ENCODE data around the gene PAOX.

Gene PAOX

DNA sequence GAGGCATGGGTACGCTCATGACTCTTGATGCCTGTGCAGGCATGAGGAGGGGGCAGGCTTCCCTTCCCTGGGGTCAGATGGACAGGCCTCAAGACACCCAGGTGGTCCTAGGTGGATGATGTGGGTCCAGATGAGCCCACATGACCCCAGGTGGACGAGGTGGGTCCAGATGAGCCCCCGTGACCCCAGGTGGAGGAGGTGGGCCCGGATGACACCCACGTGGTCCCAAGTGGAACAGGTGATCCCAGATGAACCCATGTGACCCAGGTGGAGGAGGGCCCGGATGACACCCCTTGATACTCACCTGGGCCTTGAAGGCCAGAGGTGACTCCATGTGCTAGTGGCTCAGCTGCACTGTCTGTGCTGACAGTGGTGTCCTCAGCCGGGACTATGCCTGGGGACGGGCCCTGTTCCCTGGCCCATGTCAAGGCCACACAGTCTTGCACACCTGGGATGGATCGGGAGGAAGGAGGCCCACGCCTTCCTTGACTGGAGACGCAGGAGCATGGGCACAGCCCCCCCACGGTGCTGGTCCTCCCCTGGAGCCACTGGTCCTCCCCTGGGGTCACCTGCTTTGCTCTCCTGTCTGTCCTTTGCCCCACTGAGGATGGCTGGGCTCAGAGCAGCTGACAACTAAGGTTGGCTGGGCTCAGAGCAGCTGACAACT, 28.6 kb upstream of the PAOX start:
- H2AFZ ChIP-seq (ENCODE audit: low read length) = no peak overlapping the region
- no peak overlapping the region for H3K4me2 ChIP-seq (ENCODE audit: low read length)
- H3K4me1 ChIP-seq (ENCODE audit: insufficient read depth, low read length, severe bottlenecking) = no peaks in the 10 kb centered on the region
- peaks cover 5% of the 10 kb centered on the region; the same call in 1 of the 2 replicates for H3K27me3 ChIP-seq (ENCODE audit: insufficient read depth, low read length)
- H3K27ac ChIP-seq (ENCODE audit: low read depth, low read length, poor library complexity, severe bottlenecking) = no peak overlapping the region
- TF ChIP-seq, protein P1, sequence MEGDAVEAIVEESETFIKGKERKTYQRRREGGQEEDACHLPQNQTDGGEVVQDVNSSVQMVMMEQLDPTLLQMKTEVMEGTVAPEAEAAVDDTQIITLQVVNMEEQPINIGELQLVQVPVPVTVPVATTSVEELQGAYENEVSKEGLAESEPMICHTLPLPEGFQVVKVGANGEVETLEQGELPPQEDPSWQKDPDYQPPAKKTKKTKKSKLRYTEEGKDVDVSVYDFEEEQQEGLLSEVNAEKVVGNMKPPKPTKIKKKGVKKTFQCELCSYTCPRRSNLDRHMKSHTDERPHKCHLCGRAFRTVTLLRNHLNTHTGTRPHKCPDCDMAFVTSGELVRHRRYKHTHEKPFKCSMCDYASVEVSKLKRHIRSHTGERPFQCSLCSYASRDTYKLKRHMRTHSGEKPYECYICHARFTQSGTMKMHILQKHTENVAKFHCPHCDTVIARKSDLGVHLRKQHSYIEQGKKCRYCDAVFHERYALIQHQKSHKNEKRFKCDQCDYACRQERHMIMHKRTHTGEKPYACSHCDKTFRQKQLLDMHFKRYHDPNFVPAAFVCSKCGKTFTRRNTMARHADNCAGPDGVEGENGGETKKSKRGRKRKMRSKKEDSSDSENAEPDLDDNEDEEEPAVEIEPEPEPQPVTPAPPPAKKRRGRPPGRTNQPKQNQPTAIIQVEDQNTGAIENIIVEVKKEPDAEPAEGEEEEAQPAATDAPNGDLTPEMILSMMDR (IDR thresholded peaks at IDR 0.05; ENCODE audit: low read length) = no peak
- TF ChIP-seq EZH2 (IDR thresholded peaks at IDR 0.05; ENCODE audit: borderline replicate concordance, low read length) = no peak
- H4K20me1 ChIP-seq (ENCODE audit: insufficient read depth, low read length) = no peaks in the 10 kb centered on the region
- H3K9ac ChIP-seq (ENCODE audit: low read length) = no peak overlapping the region
- H3F3A ChIP-seq (ENCODE audit: insufficient read depth, low read length) = no peaks in the 10 kb centered on the region
- H3K4me3 ChIP-seq (ENCODE audit: low read depth, low read length, poor library complexity, severe bottlenecking) = no peak overlapping the region
- H3K79me2 ChIP-seq (ENCODE audit: insufficient read depth, low read length) = no peaks in the 10 kb centered on the region
- H3K9me3 ChIP-seq (ENCODE audit: low read length) = no peaks in the 10 kb centered on the region
- no peaks in the 10 kb centered on the region for H3K36me3 ChIP-seq (ENCODE audit: insufficient read depth, low read length)
- no peaks in the 10 kb centered on the region for H3K9me2 ChIP-seq (ENCODE audit: low read depth, low read length)

DNA sequence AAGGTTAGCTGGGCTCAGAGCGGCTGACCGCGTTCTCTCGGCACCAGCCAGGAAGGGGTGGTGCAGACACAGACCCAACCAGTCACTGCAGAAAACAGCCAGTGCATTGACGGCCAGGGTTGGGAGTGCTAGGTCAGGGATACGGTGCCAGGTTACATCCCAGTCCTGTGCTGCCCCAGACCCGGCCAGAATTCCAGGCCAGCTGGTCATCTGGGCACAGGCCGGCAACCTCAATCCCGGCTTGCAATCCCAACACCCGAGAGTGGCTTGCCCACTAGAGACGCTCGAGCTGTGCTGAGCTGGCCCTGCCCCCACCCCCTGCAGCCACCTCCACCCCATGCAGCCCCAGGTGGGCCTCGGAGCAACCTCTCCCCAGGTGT, 28.1 kb upstream of the PAOX start:
- Histone ChIP-seq H3K79me2 (ENCODE audit: insufficient read depth, low read length) (no peaks in the 10 kb centered on the region), H3K4me3 (ENCODE audit: low read depth, low read length, poor library complexity, severe bottlenecking) (no peak overlapping the region), H3K9me2 (ENCODE audit: low read depth, low read length) (no peaks in the 10 kb centered on the region), H3K27ac (ENCODE audit: low read depth, low read length, poor library complexity, severe bottlenecking) (no peak overlapping the region), H3K4me2 (ENCODE audit: low read length) (no peak overlapping the region), H3K9me3 (ENCODE audit: low read length) (no peaks in the 10 kb centered on the region), H3K9ac (ENCODE audit: low read length) (no peak overlapping the region), H4K20me1 (ENCODE audit: insufficient read depth, low read length) (no peaks in the 10 kb centered on the region), H3K4me1 (ENCODE audit: insufficient read depth, low read length, severe bottlenecking) (no peaks in the 10 kb centered on the region), H2AFZ (ENCODE audit: low read length) (no peak overlapping the region), H3K27me3 (ENCODE audit: insufficient read depth, low read length) (peaks cover 4% of the 10 kb centered on the region; the same call in 1 of the 2 replicates), H3F3A (ENCODE audit: insufficient read depth, low read length) (no peaks in the 10 kb centered on the region), H3K36me3 (ENCODE audit: insufficient read depth, low read length) (no peaks in the 10 kb centered on the region)
- no peak for TF ChIP-seq EZH2 (IDR thresholded peaks at IDR 0.05; ENCODE audit: borderline replicate concordance, low read length)

DNA sequence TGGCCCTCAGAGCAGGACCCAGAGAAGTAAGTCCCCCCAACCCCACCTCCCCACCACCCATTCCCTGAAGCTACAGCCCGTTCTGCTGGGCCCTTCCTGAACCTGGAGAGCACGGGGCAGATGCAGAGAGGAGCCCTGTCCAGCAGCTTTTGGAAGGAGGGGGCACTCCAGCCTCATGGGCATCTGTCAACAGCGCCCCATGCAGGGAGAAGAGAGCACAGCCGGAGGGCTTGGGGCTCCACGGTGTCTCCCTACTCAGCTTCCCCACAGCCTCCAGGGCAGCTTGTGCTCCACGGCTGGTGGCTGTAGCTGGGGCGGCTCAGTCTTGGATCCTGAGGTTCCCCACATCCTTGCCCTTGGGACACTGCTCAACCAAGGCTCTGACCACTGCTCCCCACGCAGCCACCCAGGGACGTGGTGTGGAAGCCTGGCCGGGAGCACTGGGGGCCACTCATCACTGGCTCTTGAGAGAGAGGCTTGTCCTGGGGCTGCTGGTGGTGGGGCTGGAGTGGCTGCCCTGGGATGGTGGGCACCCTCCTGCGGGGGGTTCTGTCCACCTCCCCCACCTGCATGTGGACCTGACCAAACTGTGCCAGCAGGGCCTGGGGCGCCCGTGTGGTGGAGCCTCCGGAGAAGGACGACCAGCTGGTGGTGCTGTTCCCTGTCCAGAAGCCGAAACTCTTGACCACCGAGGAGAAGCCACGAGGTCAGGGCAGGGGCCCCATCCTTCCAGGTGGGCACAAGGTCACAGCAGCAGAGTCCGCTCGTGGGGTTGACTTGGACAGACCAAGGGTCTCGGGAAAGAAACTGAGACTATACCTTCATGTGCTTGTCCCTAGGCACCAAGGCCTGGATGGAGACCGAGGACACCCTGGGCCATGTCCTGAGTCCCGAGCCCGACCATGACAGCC, 27.4 kb upstream of the PAOX start:
- Histone ChIP-seq H3K79me2 (ENCODE audit: insufficient read depth, low read length) (no peaks in the 10 kb centered on the region), H3K9me2 (ENCODE audit: low read depth, low read length) (no peaks in the 10 kb centered on the region), H3K27me3 (ENCODE audit: insufficient read depth, low read length) (peaks cover 4% of the 10 kb centered on the region; the same call in 1 of the 2 replicates), H3K36me3 (ENCODE audit: insufficient read depth, low read length) (no peaks in the 10 kb centered on the region), H2AFZ (ENCODE audit: low read length) (no peak overlapping the region), H3K9ac (ENCODE audit: low read length) (no peak overlapping the region), H3K4me2 (ENCODE audit: low read length) (no peak overlapping the region), H3K4me3 (ENCODE audit: low read depth, low read length, poor library complexity, severe bottlenecking) (no peak overlapping the region), H3K27ac (ENCODE audit: low read depth, low read length, poor library complexity, severe bottlenecking) (no peak overlapping the region), H3K4me1 (ENCODE audit: insufficient read depth, low read length, severe bottlenecking) (no peaks in the 10 kb centered on the region), H4K20me1 (ENCODE audit: insufficient read depth, low read length) (no peaks in the 10 kb centered on the region), H3K9me3 (ENCODE audit: low read length) (no peaks in the 10 kb centered on the region), H3F3A (ENCODE audit: insufficient read depth, low read length) (no peaks in the 10 kb centered on the region)
- TF ChIP-seq, protein P1 (IDR thresholded peaks at IDR 0.05; ENCODE audit: low read length) = no peak
- no peak for TF ChIP-seq EZH2 (IDR thresholded peaks at IDR 0.05; ENCODE audit: borderline replicate concordance, low read length)
